ENCODE measurements around the gene DTL. TPM values are rescaled to one million over a fixed set of nuclear protein-coding genes. Genes with fewer than 3 reads are reported as not detected.

Gene DTL
- total and polyA plus RNA-seq, 11 donors = 0.08 to 6.2 (median 0.44) TPM; not detected in 1

DNA sequence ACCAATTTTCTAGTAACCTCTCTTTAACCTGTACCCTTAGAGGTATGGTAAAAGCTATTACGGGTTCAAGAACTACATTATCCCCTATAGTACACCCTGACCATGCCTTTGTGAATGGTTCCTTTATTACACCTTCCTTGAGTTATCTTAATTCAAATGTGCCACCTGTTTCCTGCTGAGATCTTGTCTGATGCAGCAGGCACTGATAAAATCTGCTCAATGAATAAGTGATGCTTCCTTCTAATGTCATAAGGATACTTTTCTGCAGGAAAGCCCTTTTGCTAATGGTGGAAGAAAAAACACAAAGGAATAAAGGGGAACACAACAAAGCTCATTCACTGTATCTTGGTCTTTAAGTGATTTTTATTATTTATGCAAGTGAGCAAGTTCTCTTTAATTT, 26.0 kb upstream of the DTL start:
- H3K4me3 ChIP-seq = no peak overlapping the region
- H3K27me3 ChIP-seq = no peaks in the 10 kb centered on the region
- TF ChIP-seq POLR2A (IDR thresholded peaks at IDR 0.05) = no peak
- TF ChIP-seq, protein P1, sequence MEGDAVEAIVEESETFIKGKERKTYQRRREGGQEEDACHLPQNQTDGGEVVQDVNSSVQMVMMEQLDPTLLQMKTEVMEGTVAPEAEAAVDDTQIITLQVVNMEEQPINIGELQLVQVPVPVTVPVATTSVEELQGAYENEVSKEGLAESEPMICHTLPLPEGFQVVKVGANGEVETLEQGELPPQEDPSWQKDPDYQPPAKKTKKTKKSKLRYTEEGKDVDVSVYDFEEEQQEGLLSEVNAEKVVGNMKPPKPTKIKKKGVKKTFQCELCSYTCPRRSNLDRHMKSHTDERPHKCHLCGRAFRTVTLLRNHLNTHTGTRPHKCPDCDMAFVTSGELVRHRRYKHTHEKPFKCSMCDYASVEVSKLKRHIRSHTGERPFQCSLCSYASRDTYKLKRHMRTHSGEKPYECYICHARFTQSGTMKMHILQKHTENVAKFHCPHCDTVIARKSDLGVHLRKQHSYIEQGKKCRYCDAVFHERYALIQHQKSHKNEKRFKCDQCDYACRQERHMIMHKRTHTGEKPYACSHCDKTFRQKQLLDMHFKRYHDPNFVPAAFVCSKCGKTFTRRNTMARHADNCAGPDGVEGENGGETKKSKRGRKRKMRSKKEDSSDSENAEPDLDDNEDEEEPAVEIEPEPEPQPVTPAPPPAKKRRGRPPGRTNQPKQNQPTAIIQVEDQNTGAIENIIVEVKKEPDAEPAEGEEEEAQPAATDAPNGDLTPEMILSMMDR (IDR thresholded peaks at IDR 0.05) = no peak
- no peak for ATAC-seq
- no peaks in the 10 kb centered on the region for H3K4me1 ChIP-seq
- intact Hi-C loops (cut with DNase I) = loop anchor here in 1 of 10 donors (10.0 kb wide), 1 partner anchor 325 kb away; no protein-coding TSS in a partner anchor
- H3K36me3 ChIP-seq = peaks cover 0 to 56% (median 25%) of the 10 kb centered on the region in 9 donors
- 94 to 100% (median 95%) methylated on average over 1 of the region's 1 CpG for WGBS, 4 donors
- DNase-seq = no peak
- H3K9me3 ChIP-seq = no peaks in the 10 kb centered on the region
- H3K27ac ChIP-seq = no peak overlapping the region

DNA sequence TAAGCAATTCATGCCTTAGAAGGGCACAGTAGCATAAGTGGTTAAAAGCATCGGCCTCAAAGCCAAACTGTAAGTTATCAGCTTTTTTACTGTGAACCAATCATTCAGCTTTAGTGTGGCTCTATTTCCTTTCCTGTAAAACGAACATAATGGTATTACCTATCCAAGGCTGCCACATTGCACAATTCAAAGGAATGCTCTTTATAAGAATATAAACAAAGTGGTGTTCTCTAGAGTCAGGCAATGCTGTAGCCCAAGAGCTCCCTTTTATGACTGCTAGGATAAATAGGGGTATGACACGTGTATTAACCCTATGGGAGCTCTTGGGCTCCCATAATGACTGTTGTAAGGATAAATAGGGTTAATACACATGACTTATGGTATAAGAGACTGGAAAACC, 25.5 kb upstream of the DTL start:
- 87 to 89% (median 88%) methylated on average over 3 of the region's 3 CpGs for WGBS, 4 donors
- intact Hi-C loops (cut with DNase I) = loop anchor here in 4 of 10 donors (5.0 kb wide), 3 partner anchors 328 to 447 kb away; no protein-coding TSS in a partner anchor
- TF ChIP-seq, protein P1 (IDR thresholded peaks at IDR 0.05) = no peak
- TF ChIP-seq POLR2A (IDR thresholded peaks at IDR 0.05) = no peak

DNA sequence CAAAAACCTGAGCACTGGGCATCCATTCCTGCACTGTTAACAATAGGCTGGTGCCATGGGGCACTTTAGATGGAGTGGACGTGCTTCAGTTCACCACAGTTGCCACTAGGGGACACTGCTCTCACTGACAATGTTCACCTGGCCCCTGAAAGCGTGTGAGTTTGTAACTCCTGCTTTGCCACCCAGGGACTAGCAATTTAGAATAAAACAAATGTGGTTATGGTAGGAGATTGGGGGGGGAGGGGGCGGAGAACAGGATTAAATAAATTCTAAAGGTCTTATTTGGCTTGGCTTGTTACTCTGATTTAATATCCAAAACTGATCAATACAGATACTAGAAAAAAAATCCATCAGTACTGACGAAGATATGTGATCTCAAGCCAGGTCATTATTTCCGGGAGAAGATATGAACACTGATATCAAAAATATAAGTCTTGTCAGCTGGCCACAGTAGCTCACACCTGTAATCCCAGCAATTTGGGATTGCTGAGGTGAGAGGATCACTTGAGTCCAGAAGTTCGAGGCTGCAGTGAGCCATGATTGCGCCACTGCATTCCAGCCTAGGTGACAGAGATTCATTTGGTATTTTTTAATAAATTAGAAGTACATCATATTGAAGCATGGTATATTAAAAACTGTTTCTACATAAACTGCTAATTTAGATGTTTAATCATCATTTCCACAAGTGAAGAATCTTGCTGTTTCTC, 23.4 kb upstream of the DTL start:
- peak in 4 of 5 donors; percentile 39 to 66 (median 59) for DNase-seq
- peak; percentile 69 to 93 (median 86) for ATAC-seq
- H3K27ac ChIP-seq = no peak overlapping the region
- no peak for TF ChIP-seq POLR2A (IDR thresholded peaks at IDR 0.05)
- TF ChIP-seq, protein P1 (IDR thresholded peaks at IDR 0.05) = peak; percentile 84 to 95 (median 90)
- no peak overlapping the region for H3K4me3 ChIP-seq
- WGBS, 4 donors = 57 to 66% (median 59%) methylated on average over 7 of the region's 7 CpGs
- H3K4me1 ChIP-seq = no peaks in the 10 kb centered on the region
- no peaks in the 10 kb centered on the region for H3K27me3 ChIP-seq
- H3K9me3 ChIP-seq = no peaks in the 10 kb centered on the region
- intact Hi-C loops (cut with DNase I) = loop anchor here in 4 of 10 donors (5.0 kb wide), 3 partner anchors 330 to 445 kb away; no protein-coding TSS in a partner anchor
- H3K36me3 ChIP-seq = peaks cover 0 to 42% (median 12%) of the 10 kb centered on the region in 9 donors

More for the DNA sequence above, 25.5 kb upstream of the DTL start:
- peaks cover 0 to 52% (median 20%) of the 10 kb centered on the region in 9 donors for H3K36me3 ChIP-seq
- ATAC-seq = no peak
- H3K27me3 ChIP-seq = no peaks in the 10 kb centered on the region
- H3K9me3 ChIP-seq = no peaks in the 10 kb centered on the region
- no peak overlapping the region for H3K27ac ChIP-seq
- H3K4me3 ChIP-seq = no peak overlapping the region
- no peak for DNase-seq
- H3K4me1 ChIP-seq = no peaks in the 10 kb centered on the region

DNA sequence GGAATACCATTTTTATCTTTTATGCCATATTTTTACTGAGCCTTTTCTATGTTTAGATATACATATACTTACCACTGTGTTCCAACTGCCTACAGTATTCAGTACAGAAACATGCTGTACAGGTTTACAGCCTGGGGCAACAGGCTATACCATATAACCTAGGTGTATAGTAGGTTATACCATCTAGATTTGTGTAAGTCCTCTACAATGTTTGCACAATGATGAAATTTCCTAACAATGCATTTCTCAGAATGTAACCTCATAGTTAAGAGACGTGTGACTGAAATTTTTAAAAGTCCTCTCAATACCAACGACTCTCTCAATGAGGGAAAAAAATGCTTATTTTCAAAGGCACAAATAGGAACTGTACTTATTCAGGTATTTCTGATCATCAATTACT, 21.9 kb upstream of the DTL start:
- Histone ChIP-seq H3K9me3 (no peaks in the 10 kb centered on the region), H3K36me3 (peaks cover 0 to 42% (median 12%) of the 10 kb centered on the region in 9 donors), H3K27me3 (no peaks in the 10 kb centered on the region), H3K4me3 (no peak overlapping the region), H3K27ac (no peak overlapping the region), H3K4me1 (no peaks in the 10 kb centered on the region)
- intact Hi-C loops (cut with DNase I) = loop anchor here in 4 of 10 donors (5.0 kb wide), 3 partner anchors 331 to 444 kb away; no protein-coding TSS in a partner anchor
- TF ChIP-seq, protein P1 (IDR thresholded peaks at IDR 0.05) = no peak
- TF ChIP-seq POLR2A (IDR thresholded peaks at IDR 0.05) = no peak
- WGBS, 4 donors = 92 to 95% (median 93%) methylated on average over 2 of the region's 2 CpGs
- DNase-seq (no peak), ATAC-seq (no peak)

Data from heart left ventricle (tissue), 16 donors.